Tibial nerve (tissue), 4 donors: ENCODE data around the gene TMEM126B. TPM values are rescaled to one million over a fixed set of nuclear protein-coding genes. Genes with fewer than 3 reads are reported as not detected.
"Not testable (repeated sequence)": the region's sequence is repeated elsewhere in the genome, so short reads cannot be mapped to it uniquely, and the experiment has no call there.

Source experiments
- DNase-seq, 2 donors: peaks; one replicate each; pipeline ENCODE4 v3.0.0-alpha.2; 2019; ENCODE audit warnings: low spot score in 2 of 2
- H3K27ac ChIP-seq, 4 donors: fragments of 200-600 bp; sonication (generic) in 3 of 4; one replicate each; pipeline ENCODE4 v1.5.1; 2017 to 2019; ENCODE audit warnings: mild to moderate bottlenecking in 1 of 4
- H3K27me3 ChIP-seq, 2 donors: fragments of 200-600 bp; sonication (generic) in 1 of 2; one replicate each; pipeline versions ENCODE4 v1.5.1 to v1.6.0; 2017 to 2019
- H3K36me3 ChIP-seq, 3 donors: fragments of 200-600 bp; sonication (generic); one replicate each; pipeline ENCODE4 v1.5.1; 2018 to 2019
- H3K4me1 ChIP-seq, 4 donors: fragments of 200-600 bp; sonication (generic) in 3 of 4; one replicate each; pipeline ENCODE4 v1.5.1; 2017 to 2019
- H3K4me3 ChIP-seq, 4 donors: fragments of 200-600 bp; sonication (generic) in 3 of 4; one replicate each; pipeline ENCODE4 v1.5.1; 2017 to 2019; ENCODE audit warnings: mild to moderate bottlenecking in 1 of 4, moderate library complexity in 1 of 4
- H3K9me3 ChIP-seq, 4 donors: fragments of 200-600 bp; sonication (generic) in 3 of 4; one replicate each; pipeline ENCODE4 v1.5.1; 2017 to 2019
- EP300 ChIP-seq, 2 donors: sonication (generic); formaldehyde crosslinking; IDR thresholded peaks; one replicate each; pipeline ENCODE4 v1.6.1; 2017; ENCODE audit warnings: antibody characterized with exemption in 2 of 2, mild to moderate bottlenecking in 1 of 2
- POLR2A ChIP-seq, 2 donors: fragments of 450-650 bp; IDR thresholded peaks; one replicate each; pipeline ENCODE4 v1.6.1; 2017; ENCODE audit warnings: antibody characterized with exemption in 2 of 2, mild to moderate bottlenecking in 2 of 2, moderate library complexity in 2 of 2
- WGBS, 2 donors: methylation state at CpG; one replicate each; pipeline ENCODE4 v1.1.5; 2018; 5-methylcytosine and 5-hydroxymethylcytosine counted together
- total RNA-seq, 4 donors: library from RNA; depleted of rRNA; stranded (reverse); fragments of >200 nt; gene quantifications; one replicate each; pipeline ENCODE4 v1.1.0, GENCODE V29; 2016
- TF ChIP-seq, protein P1 (sequence below), 5 experiments: fragments of 200-600 bp in 3 of 5; fragments of 450-650 bp in 2 of 5; sonication (generic) in 3 of 5; IDR thresholded peaks; one replicate each; pipeline ENCODE4 v1.5.1; 2016 to 2019; ENCODE audit warnings: antibody characterized with exemption in 5 of 5, mild to moderate bottlenecking in 3 of 5, moderate library complexity in 2 of 5

The TMEM126B gene
- total RNA-seq, 4 donors from 2014 or later = 39.4 to 55.9 (median 46.4) TPM

DNA sequence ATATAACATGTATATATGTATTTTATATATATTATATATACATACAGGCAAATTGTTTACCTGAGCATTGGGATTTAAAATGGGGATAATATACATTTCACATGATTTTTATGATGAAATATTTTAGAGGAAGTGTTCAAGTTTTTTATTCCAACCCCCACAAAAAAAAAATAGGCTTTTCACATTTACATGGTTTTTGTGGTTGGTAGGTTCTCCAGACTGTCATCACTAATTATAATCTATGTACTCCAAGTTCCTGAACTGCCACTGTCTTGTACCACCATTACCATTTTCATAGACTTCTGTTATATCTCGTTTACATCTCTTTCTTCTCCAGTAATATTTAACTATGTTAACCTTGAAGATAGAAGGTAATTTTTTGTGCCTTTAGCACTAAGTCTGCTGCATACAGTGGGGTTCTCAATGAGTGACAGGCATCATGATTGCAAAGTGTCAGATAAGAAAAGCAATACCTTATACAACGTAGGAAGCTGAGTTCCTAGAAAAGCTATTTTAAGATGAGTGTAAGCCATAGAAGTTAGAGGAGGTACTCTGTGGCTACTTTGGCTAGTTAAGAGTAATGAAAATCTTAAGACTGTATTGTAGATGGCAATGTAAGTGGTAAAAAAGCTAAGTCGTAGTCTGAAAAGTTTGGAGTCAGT is 24.5 kb downstream of the TMEM126B start:
- TF ChIP-seq EP300 (IDR thresholded peaks at IDR 0.05) = no peak
- TF ChIP-seq POLR2A (IDR thresholded peaks at IDR 0.05) = no peak
- TF ChIP-seq, protein P1, sequence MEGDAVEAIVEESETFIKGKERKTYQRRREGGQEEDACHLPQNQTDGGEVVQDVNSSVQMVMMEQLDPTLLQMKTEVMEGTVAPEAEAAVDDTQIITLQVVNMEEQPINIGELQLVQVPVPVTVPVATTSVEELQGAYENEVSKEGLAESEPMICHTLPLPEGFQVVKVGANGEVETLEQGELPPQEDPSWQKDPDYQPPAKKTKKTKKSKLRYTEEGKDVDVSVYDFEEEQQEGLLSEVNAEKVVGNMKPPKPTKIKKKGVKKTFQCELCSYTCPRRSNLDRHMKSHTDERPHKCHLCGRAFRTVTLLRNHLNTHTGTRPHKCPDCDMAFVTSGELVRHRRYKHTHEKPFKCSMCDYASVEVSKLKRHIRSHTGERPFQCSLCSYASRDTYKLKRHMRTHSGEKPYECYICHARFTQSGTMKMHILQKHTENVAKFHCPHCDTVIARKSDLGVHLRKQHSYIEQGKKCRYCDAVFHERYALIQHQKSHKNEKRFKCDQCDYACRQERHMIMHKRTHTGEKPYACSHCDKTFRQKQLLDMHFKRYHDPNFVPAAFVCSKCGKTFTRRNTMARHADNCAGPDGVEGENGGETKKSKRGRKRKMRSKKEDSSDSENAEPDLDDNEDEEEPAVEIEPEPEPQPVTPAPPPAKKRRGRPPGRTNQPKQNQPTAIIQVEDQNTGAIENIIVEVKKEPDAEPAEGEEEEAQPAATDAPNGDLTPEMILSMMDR (IDR thresholded peaks at IDR 0.05) = no peak
- no peak overlapping the region for H3K4me3 ChIP-seq
- peaks cover 0 to 59% (median 4%) of the 10 kb centered on the region in 3 donors for H3K36me3 ChIP-seq
- H3K27me3 ChIP-seq = no peaks in the 10 kb centered on the region
- H3K27ac ChIP-seq = no peak overlapping the region
- H3K4me1 ChIP-seq = peaks cover 0 to 37% (median 8%) of the 10 kb centered on the region in 4 donors
- WGBS, 2 donors = 61 to 76% methylated on average over 3 of the region's 3 CpGs
- H3K9me3 ChIP-seq = no peaks in the 10 kb centered on the region
- no peak for DNase-seq

DNA sequence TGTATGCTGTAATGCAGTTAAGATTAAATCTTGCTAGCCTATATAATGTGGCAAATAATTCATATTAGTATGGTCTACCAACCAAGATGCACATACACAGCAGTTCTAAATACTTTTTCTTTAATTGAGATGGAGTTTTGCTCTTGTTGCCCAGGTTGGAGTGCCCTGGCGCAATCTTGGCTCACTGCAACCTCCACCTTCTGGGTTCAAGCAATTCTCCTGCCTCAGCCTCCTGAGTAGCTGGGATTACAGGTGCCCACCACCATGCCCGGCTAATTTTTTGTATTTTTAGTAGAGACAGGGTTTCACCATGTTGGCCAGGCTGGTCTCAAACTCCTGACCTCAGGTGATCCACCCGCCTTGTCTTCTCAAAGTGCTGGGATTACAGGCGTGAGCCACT is 25.9 kb downstream of the TMEM126B start:
- WGBS, 2 donors = 92 to 95% methylated on average over 4 of the region's 4 CpGs
- H3K4me3 ChIP-seq, DNase-seq, H3K27ac ChIP-seq, H3K27me3 ChIP-seq, H3K9me3 ChIP-seq: not testable (repeated sequence)
- Histone ChIP-seq H3K4me1 (peaks cover 0 to 39% (median 4%) of the 10 kb centered on the region in 4 donors), H3K36me3 (peaks cover 0 to 59% (median 4%) of the 10 kb centered on the region in 3 donors)

DNA sequence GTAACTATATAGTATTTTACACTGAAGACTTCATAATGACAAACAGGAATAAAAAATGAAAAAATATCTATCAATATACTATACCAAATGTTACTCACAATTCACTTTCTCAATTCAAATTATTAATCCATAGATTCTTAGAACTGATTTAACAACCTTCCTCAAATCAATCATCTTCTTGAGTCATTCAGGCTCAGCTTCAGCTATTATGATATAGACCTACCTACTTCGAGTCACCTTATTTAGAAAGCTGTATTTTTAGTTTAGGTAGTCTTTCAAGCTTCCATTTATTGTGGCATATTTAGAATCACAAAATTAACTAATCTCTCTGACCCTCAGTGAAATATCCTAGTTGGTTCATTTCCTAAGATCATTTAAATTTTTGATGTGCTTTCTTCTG is 28.4 kb downstream of the TMEM126B start:
- Histone ChIP-seq H3K36me3 (peaks cover 0 to 54% (median 4%) of the 10 kb centered on the region in 3 donors), H3K4me3 (no peak overlapping the region), H3K27ac (no peak overlapping the region), H3K4me1 (peaks cover 0 to 56% (median 20%) of the 10 kb centered on the region in 4 donors), H3K9me3 (no peaks in the 10 kb centered on the region), H3K27me3 (no peaks in the 10 kb centered on the region)
- WGBS, 2 donors = 78 to 80% methylated on average over 1 of the region's 1 CpG
- no peak for DNase-seq
- TF ChIP-seq EP300 (IDR thresholded peaks at IDR 0.05) = no peak
- no peak for TF ChIP-seq POLR2A (IDR thresholded peaks at IDR 0.05)
- TF ChIP-seq, protein P1 (IDR thresholded peaks at IDR 0.05) = no peak

DNA sequence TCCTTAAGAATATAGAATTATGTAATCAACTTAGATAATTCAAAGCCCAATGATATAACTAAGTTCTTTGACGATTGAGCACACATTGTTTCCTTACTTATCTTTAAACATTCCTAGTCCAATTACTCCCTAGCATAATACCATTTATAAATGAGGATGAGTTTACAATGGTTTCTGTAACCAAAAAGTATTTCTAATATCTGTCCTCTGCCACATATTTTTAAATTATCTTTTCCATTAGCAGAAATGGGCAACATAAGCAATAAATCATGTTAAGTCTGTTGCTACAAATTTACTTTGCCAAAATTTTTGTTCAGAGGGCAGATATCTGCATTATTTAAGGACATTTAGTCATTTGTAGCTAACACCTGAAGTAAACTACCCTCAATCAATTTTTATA is 29.8 kb downstream of the TMEM126B start:
- 35 to 55% methylated on average over 1 of the region's 1 CpG for WGBS, 2 donors
- no peak overlapping the region for H3K4me3 ChIP-seq
- H3K9me3 ChIP-seq = no peaks in the 10 kb centered on the region
- H3K27ac ChIP-seq = no peak overlapping the region
- peaks cover 0 to 44% (median 4%) of the 10 kb centered on the region in 3 donors for H3K36me3 ChIP-seq
- peaks cover 0 to 67% (median 29%) of the 10 kb centered on the region in 4 donors for H3K4me1 ChIP-seq
- DNase-seq = no peak
- TF ChIP-seq EP300 (IDR thresholded peaks at IDR 0.05) = no peak
- H3K27me3 ChIP-seq = no peaks in the 10 kb centered on the region

DNA sequence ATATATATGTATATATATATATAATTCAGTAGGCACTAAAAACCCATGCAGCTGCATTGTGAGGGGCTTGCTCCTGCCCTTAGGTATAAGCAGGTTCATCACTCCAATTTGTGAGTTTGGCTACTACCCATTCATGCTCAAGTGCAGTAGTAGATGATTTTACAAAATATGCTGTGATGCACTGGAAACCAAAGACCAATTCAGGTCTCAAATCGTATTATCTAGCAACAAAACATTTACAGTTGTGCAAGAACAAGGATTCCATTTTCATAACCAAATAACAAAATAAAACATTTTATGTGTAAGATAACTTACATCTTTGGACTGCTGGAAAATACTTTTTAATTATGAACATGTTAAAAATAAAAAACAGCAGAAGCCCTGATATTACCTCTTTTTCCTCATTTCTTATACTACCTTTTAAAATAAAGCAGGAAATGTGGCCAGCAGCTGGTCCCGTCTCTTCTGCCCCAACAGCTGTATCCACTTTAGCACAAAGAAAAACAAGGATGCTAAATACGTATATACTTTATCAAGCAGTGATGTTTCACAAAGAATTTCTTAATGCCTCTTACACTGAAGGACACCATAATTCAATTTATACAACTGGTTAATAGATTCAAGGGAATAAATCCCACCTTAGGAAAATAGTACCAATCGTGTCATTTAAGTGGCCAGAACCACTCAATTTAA is 33.7 kb downstream of the TMEM126B start:
- Histone ChIP-seq H3K36me3 (peaks cover 0 to 10% (median 0%) of the 10 kb centered on the region in 3 donors), H3K27me3 (no peaks in the 10 kb centered on the region), H3K4me1 (peaks cover 0 to 68% (median 30%) of the 10 kb centered on the region in 4 donors), H3K27ac (peak overlapping the region in 1 of 4 donors; percentile 99), H3K9me3 (no peaks in the 10 kb centered on the region), H3K4me3 (peak overlapping the region in 1 of 4 donors; percentile 90)
- TF ChIP-seq EP300 (IDR thresholded peaks at IDR 0.05) = no peak
- TF ChIP-seq, protein P1 (IDR thresholded peaks at IDR 0.05) = no peak
- no peak for TF ChIP-seq POLR2A (IDR thresholded peaks at IDR 0.05)
- no peak for DNase-seq
- WGBS, 2 donors = 6 to 7% methylated on average over 4 of the region's 4 CpGs
